NCI-H2171 (cell line): ENCODE measurements around the gene ARHGEF10L.
A peak's percentile ranks its signal among the peaks of the same experiment; 100 is the strongest.
"Not testable (repeated sequence)": the region's sequence is repeated elsewhere in the genome, so short reads cannot be mapped to it uniquely, and the experiment has no call there.

Experiments used
- DNase-seq: peaks from one replicate; lab custom pipeline; 2025; lab: John Stamatoyannopoulos, UW

ARHGEF10L gene

GRCh38 chr1:17539477-17540254 lies at the start of gene ARHGEF10L:
ARHGEF10L (plus strand) TSS chr1:17539698; CDS start chr1:17580596, 40,898 bp downstream.
- DNase-seq: no peak

- DNase-seq: not testable (repeated sequence)
Measured at GRCh38 chr1:17489768-17490417, 49.6 kb upstream of the ARHGEF10L start.

- not testable (repeated sequence) for DNase-seq
Measured at GRCh38 chr1:17490667-17491066, 48.8 kb upstream of the ARHGEF10L start.

GRCh38 chr1:17494114-17494729 lies 45.3 kb upstream of the ARHGEF10L start:
- peak; percentile 32 for DNase-seq

- DNase-seq: no peak
Measured at GRCh38 chr1:17496419-17496818, 43.1 kb upstream of the ARHGEF10L start.

GRCh38 chr1:17498214-17498613 lies 41.3 kb upstream of the ARHGEF10L start:
- DNase-seq: no peak

GRCh38 chr1:17502326-17502778 lies 37.1 kb upstream of the ARHGEF10L start:
- peak; percentile 62 for DNase-seq

- no peak for DNase-seq
Measured at GRCh38 chr1:17503146-17503545, 36.4 kb upstream of the ARHGEF10L start.

GRCh38 chr1:17507200-17507599 lies 32.3 kb upstream of the ARHGEF10L start:
- DNase-seq: not testable (repeated sequence)

GRCh38 chr1:17507915-17508314 lies 31.6 kb upstream of the ARHGEF10L start:
- no peak for DNase-seq

- DNase-seq: no peak
Measured at GRCh38 chr1:17509363-17509762, 30.1 kb upstream of the ARHGEF10L start.

- DNase-seq: no peak
Measured at GRCh38 chr1:17510138-17510537, 29.4 kb upstream of the ARHGEF10L start.

GRCh38 chr1:17511188-17511587 lies 28.3 kb upstream of the ARHGEF10L start:
- DNase-seq: no peak

- no peak for DNase-seq
Measured at GRCh38 chr1:17513131-17513530, 26.4 kb upstream of the ARHGEF10L start.

GRCh38 chr1:17514776-17515175 lies 24.7 kb upstream of the ARHGEF10L start:
- DNase-seq: no peak

GRCh38 chr1:17515902-17516301 lies 23.6 kb upstream of the ARHGEF10L start:
- no peak for DNase-seq

GRCh38 chr1:17516303-17517214 lies 22.9 kb upstream of the ARHGEF10L start:
- DNase-seq: no peak

- no peak for DNase-seq
Measured at GRCh38 chr1:17520041-17520440, 19.5 kb upstream of the ARHGEF10L start.

- no peak for DNase-seq
Measured at GRCh38 chr1:17520473-17521319, 18.8 kb upstream of the ARHGEF10L start.

GRCh38 chr1:17521946-17522612 lies 17.4 kb upstream of the ARHGEF10L start:
- DNase-seq: no peak
